HG03432 (cell line): ENCODE measurements around the gene TTC31.
"Not testable (repeated sequence)": the region's sequence is repeated elsewhere in the genome, so short reads cannot be mapped to it uniquely, and the experiment has no call there.

ENCODE experiments used
- ATAC-seq: cut with Tn5 transposase; IDR thresholded peaks from one replicate; pipeline ENCODE4 v1.9.1; 2021; ENCODE audit warnings: mild to moderate bottlenecking, moderate library complexity; ENCODE audit not compliant: unreplicated experiment

The TTC31 gene

DNA sequence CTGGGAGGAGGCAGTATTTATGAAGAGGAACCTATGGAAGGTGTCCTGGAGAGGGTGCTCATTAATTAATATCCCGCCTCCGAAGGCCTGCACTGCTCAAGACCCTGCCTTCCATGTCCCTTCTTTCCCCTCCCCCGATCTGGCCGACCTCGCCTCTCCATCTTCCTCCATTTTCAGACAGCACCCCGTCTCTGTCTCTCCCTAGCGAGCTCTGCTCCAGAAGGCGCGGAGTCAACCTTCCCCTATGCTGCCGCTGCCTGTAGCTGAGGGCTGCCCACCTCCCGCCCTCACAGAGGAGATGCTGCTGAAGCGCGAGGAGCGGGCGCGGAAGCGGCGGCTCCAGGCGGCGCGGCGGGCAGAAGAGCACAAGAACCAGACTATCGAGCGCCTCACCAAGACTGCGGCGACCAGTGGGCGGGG, 25.7 kb upstream of the TTC31 start:
- no peak for ATAC-seq

DNA sequence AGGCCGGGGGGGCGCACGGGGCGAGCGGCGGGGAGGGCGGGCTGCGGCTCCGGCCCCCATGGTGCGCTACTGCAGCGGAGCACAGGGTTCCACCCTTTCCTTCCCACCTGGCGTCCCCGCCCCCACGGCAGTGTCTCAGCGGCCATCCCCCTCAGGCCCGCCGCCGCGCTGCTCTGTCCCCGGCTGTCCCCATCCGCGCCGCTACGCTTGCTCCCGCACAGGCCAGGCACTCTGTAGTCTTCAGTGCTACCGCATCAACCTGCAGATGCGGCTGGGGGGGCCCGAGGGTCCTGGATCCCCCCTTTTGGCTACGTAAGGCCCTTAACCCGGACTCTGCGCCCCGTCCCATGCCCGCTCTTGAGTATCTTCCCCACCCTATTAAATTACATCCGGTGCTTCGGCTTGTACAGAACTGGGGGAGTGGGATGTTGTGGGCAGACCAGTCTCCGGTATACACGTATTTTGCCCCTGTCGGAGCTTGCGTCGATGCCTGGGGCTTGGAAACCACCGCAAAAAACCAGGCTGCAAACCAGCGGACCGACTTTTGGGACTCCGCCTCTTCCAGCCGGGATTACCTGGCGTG, 25.2 kb upstream of the TTC31 start:
- ATAC-seq: peak; percentile 42

DNA sequence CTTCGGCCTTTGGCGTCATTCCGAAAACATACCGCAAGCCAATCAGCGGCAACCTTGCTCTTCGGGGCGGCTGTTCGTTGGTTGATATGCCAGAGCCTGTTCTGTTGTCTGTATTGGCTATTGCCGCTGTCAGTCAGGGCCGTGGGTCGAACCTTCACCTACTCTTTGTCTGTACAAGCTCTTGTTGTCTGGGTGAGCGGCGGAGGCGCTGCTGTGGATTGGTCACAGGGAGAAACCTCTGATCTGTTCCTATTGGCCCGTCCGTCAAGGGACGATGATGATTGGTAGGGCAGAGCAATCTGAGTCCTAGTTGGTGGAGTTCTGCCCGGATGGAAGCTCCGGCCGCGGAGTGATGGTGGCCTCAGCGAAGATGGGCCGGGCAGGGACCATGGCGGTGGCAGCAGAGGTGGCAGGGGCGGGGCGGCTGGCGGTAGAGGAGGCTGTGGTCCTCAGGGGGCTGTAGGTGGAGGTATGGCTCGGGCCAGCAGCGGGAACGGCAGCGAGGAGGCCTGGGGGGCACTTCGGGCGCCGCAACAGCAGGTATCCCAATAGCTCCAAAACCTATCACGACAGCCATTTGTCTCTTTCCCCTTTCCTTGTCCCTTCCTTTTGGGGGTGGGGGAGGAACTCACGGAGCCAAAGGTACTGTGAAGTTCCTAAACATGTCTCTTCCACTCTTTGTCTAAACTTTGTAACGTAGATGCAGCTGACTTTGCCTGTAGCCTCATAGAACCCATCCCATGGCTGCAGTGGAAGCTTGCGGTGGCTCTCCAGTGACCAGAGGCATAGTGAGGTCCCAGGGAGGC, 24.5 kb upstream of the TTC31 start, which contains the start of gene WBP1:
Gene WBP1, plus strand, starts transcription at position 307 of the 806 bp plus-strand sequence. Its CDS starts 165 bp downstream, at position 472.
- ATAC-seq: peak; percentile 82

DNA sequence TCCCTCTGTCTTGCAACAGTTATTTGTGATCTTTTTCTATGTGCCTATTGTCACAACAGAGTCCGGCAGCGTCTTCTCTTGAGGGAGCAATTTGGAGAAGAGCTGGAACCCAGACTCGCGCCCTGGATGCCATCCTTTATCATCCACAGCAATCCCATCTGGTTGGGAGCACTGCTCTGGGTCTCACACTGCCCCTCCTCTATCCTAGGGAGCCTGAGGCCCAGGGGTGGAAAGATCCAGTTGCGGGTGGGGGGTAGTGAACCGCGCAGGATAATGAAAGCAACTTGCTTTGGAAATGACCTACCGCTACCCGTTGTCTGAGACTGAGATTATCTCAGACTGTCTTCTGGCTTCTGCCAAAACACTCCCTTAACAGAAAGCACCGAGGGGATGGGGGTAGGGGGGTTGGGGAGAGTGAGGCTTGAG, 23.9 kb upstream of the TTC31 start:
- no peak for ATAC-seq

DNA sequence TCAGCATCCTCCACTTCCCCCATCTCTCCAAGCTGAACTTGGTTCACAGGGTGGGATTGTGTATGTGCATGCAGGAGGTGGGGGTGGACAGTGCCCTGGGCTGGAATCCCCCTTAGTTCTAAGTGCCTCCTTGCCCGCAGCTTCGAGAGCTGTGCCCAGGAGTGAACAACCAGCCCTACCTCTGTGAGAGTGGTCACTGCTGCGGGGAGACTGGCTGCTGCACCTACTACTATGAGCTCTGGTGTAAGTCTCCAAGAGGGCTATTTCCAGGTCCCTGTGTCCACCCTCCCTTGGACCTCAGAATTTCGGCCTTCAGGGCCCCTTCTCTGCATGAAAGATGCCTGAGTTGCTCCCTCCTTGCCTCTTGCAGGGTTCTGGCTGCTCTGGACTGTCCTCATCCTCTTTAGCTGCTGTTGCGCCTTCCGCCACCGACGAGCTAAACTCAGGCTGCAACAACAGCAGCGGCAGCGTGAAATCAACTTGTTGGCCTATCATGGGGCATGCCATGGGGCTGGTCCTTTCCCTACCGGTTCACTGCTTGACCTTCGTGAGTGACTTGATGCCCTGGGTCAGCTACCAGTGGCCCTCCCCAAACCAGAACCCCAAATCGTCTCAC, 23.3 kb upstream of the TTC31 start:
- not testable (repeated sequence) for ATAC-seq

DNA sequence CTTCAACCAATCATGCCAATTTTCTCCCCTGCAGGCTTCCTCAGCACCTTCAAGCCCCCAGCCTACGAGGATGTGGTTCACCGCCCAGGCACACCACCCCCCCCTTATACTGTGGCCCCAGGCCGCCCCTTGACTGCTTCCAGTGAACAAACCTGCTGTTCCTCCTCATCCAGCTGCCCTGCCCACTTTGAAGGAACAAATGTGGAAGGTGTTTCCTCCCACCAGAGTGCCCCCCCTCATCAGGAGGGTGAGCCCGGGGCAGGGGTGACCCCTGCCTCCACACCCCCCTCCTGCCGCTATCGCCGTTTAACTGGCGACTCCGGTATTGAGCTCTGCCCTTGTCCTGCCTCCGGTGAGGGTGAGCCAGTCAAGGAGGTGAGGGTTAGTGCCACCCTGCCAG, 22.7 kb upstream of the TTC31 start:
- ATAC-seq: not testable (repeated sequence)

DNA sequence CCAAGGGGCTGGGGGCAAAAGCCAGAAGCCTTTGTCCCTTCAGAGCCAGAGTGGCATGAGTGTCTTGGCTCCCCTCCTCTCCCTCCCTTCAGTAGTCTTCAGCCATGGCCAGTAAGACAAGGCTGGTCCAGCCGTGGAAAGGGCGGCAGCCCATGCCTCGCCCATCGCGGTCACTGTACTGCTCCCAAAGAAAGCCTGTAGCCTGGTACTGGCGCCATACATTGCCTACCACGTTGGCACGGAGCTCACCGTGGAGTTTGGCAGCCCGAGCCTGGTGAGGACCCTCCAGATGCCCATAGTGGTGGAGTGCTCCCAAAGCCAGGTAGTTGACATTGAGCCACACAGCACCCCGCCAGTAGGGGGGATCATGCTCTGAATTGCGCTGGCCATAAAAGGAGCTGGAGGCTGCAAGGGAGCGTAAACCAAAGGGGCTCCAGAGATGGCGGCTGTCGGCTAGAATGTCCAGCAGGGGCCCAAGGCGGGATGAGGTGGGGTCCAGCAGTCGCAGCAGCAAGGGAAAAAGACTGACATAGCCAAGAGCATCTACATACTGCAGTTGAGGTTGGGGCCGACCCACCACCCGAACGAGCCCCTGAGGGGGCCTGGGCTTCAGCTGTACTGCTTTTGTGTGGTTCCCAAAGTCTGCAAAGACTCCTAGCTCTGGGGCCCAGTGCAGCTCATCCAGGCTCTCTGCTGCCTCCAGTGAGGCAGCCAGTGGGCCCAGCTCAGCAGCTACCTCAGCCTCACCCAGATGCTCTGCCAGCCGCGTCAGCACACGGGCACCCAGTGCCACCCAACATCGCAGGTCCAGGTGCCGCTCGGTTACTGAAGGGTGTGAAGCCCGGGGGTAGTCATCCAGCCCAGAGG, 21.5 kb upstream of the TTC31 start:
- ATAC-seq: no peak

DNA sequence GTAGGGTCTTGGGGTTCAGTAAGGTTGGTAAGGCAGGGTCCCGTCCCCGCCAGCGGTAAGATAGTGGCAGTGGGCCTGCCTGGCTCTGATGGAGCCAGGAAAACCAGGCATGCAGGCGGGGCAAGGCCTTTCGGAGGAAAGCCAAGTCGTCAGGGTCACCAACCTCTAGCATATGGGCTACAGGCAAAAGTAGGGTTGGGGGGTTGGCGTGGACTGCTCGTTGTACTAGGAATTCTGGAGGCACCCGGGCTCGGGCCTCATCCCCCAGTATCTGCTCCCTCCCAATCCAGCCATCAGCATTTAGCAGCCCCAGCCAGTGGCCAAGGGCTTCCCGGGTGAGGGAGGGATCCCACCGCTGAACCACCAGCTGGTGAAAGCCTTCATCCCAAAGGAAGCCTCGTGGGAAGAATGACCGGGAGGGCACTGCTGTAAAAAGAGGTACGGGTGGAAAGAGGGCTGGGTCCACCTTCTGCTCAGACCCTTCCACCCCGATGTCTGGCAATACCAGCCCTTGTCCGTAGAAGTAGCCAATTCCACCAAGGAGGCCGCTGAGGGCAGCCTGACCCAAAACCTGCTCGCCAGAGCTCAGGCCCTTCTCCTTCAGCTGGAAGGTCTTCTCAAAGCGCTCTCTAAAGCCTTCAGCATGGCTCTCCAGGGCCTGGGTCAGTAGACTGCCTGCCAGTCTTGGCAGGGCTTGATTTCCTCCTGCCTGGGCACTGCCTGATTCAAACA, 20.7 kb upstream of the TTC31 start:
- no peak for ATAC-seq

DNA sequence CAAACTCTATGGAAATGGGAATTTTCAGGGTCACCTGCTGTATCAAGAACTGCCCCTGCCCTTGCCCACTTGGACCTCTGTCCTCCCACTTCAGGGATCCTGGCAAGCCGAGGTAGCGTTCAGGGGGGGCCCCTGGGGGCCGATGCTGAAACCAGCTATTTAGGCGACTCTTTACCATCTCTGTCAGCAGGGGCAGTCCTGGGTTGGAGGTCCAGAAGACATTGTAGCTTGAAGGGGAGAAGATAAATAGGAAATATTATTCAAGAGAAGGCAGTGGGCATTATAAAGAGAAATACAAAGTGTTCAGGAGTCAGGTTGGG, 20.1 kb upstream of the TTC31 start:
- ATAC-seq: no peak

DNA sequence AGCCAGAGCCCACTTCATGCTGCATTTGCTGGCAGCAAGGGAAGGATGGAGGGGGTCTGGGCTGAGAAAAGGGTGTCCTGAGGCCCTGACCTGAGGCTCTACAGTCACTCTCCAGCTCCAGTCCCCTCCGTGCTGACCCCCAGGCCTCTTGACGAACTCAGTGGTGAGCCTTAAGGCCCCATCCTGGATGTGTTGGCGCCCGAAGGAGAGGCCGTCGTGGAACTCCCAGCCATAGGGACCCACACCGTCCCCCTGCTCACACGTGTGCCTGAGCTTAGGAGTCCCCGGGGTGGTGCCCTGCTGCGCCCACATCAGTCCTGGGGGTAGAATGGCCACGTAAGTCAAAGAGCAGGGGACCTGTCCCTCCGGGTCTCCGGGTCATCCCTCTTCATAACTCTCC, 18.5 kb upstream of the TTC31 start:
- ATAC-seq: peak; percentile 1

DNA sequence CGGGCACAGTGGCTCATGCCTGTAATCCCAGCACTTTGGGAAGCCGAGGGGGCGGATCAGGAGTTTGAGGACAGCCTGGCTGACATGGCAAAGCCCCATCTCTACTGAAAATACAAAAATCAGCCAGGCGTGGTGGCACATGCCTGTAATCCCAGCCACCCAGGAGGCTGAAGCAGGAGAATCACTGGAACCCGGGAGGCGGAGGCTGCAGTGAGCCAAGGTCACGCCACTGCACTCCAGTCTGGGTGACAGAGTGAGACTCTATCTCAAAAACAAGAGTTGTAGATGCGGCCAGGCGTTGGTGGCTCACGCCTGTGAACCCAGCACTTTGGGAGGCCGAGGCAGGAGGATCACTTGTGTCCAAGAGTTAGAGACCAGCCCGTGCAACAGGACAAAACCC, 12.1 kb upstream of the TTC31 start:
- not testable (repeated sequence) for ATAC-seq

DNA sequence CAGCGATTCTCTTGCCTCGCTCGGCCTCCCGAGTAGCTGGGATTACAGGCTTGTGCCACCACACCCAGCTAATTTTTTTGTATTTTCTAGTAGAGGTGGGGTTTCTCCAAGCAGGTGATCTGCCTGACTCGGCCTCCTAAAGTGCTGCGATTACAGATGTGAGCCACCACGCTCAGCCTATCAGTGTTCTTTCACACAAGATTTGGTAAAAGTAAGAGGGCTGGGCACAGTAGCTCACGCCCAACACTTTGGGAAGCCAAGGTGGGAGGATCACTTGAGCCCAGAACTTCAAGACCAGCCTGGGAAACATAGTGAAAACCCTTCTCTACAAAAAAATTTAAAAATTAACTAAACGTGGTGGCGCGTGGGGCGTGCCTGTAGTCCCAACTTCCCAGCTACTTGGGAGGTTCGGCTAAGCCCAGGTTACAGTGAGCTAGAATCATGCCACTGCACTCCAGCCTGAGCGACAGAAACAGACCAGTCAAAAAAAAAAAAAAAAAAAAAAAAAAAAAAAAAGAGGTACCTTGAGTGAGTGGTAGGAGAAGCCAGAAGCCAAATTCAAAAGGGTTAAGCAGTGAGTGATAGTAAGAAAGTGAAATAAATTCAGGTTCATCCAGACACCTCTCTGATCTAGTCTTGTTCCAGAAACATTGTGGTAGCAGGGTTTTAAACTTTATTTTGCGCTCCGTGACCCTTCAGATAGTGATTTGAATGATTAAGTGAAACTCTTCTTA, 11.4 kb upstream of the TTC31 start:
- no peak for ATAC-seq

DNA sequence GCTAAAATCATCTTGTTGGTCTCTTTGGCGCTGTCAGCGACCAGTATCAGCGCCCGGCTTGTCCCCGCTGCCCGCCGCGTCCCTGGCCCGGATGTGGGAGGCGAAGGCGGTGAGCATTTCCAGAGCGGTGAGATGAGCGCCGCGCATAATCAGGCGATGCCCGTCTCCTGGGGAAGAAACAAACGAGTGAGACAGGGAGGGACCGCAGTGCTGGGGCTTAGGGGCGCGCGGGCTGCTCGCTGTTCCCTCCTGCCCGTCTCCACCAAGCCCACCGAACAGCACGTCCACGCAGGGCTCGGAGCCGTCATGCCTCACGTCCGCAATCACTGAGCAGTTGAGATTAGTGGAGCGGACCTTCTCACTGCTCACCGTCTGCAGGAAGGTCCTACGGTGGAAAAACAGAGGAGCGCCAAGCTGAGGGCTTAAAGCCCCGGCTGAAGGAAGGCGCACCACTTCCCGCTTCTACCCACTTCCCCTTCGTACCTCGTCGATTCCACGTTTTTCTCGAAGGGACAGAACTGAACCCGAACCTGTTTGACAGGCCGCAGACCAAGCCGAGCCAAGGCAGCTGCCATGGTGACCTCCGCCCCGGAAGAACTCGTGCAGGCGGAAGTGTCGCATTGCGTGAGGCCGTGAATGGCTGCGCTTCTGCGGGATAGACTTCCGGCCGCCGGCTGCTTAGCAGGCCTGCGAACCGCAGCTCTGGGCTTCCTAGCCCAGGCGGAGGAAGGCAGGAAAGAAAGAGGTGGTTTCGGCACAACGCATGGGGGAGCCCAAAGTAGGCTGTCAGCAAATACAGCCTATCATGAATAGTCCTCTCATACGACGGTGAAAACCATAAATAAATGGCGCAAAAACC, 10.6 kb upstream of the TTC31 start, which contains the start of gene MRPL53:
Gene MRPL53, minus strand, starts transcription at position 595 of the 859 bp plus-strand sequence. Its CDS starts 20 bp downstream, at position 575.
- peak; percentile 89 for ATAC-seq

DNA sequence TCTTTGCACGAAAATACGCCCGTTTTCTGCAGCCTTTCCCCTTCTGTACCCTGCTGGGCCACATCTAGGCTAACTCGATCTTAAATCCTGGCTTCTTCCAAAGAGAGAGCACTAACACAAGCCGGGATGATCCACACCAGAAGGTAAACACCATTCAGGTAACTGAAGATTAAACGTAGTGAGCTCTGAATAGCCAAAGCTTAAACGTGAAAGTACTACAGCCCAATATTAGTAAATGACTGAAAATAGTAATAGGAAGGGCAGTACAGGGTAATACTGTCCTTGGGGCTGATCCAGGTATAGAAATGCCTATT, 10.0 kb upstream of the TTC31 start:
- ATAC-seq: peak; percentile 7

DNA sequence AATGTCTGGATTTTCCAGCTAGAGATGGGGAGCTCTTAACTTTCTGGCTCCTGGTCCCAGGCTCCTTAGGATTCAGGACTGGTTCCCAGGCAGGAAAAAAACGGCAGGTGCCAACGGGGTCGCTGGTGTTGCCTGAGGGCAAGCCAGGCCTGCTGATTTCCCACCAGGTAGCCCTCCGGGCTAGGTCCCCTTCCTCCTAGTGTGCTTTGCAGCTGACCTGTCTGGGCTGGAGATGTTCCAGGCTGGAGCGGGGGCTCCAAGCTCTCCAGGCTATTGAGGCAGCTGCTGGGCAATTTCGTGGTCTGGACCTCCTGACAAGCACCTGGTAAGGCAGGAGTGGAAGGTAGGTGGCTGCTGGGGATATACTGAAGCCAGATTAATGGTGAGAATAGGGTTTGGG, 8.4 kb upstream of the TTC31 start:
- ATAC-seq: no peak

DNA sequence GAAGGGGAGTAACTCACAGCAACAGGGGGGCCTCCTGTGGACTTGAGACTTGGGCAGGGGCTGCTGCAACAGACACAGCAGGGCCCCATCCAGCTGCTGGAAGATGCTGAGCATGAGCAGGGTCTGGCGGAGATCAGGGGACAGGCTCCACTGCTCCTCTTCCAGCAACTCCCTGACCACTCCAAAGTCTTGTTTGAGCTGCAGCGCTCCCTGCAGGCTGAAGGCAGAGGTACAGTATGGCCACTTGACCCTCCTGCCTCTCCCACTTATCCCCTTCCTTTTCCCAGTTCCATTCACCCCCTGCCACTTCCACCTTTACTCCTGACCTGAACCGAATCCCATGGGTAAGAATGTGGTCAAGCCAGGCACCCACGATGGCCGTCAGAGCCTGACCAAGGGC, 8.0 kb upstream of the TTC31 start:
- ATAC-seq: no peak

DNA sequence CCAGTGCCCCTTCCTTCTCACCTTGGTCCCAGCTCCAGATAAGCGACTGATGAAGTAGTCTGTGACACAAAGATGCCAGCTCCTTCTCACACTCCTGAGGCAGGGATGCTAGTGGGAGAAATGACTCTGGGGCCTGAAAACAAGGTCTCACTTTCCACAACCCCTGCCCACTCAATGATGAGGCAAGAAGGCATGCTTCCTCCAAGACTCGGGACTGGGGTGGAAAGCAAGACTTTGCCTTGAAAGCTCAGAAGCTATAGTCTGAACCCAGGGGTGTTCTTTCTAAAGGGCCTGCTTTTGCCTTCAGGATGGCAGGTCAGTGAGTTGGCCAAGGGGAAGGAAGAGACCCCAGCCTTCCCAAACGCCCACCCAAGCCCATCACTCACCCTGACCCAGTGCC, 1.4 kb upstream of the TTC31 start:
- no peak for ATAC-seq

DNA sequence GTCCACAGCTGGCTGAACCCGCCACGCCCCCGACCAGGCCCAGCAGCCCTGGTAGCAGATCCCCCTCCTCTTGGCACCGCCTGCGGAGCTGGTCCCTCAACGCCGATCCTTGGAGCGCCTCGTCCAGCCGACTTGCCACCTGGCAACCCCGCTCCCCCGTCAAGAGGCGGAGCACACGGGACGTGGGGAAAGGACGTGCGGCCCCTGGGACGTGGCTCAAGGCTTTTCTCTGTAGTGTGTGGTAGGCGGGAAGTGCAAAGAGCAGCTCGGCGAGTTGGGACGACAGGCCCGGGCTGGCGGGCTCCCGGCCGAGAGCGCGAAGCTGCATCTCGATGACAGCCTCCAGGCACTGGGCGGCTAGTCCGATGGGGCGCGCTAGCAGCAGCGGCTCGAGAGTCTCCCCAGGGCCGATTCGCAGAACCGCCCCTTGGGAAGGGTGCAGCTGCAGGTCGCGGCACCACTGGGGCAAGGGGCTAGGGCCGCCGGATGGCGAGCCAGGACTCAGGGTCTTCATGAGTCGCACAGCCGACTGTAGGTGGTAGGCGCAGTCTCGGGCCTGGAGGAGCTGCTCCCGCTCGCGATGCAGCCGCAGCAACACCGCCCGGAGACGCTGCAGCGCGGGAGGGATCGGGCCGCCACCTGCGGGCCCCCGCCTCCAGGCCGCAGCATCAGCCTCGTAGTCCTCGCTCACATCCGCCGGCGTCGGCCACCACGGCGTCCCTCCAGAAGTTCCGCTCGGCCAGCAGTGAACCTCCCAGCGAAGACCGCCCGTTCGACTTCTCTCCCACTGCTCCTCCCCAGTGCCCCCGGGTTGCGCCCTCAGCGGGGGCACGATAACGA, 700 bp upstream of the TTC31 start:
- ATAC-seq: peak; percentile 42
